GM23248 (cell line): ENCODE data around the gene EGFR.

Experiments
- EZH2 ChIP-seq: fragments of 200-600 bp; sonication (generic); IDR thresholded peaks from 2 replicates; pipeline ENCODE4 v1.6.1; 2018; ENCODE audit warnings: antibody characterized with exemption, mild to moderate bottlenecking; ENCODE audit not compliant: insufficient read depth, poor library complexity, severe bottlenecking
- EZH2phosphoT487 ChIP-seq: fragments of 200-600 bp; sonication (generic); IDR thresholded peaks from 2 replicates; pipeline ENCODE4 v1.6.1; 2018; ENCODE audit warnings: antibody characterized with exemption, moderate library complexity, mild to moderate bottlenecking, low read depth; ENCODE audit not compliant: insufficient read depth

DNA sequence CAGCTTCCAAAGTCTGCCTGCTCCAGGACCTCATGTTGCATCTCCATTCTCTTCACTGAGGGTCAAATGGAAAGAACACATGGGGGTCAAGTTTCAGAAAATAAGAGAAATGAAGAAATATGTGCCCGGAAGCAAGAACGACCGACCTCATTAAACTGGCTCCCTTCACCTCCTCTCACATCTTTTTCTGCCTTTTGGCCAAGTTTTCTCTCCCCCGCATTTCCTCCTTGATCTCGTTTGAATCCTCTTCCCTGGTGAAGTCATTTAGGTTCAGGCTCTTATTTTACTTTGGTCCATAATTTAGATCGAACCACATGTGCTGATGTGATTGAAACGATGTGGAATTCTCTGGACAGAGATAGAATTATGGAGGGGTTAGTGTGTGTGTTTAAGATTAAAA, 44.2 kb downstream of the EGFR start:
- no peak for TF ChIP-seq EZH2
- no peak for TF ChIP-seq EZH2phosphoT487
